Fibroblast of peridontal ligament (primary cell): Measurements from ENCODE around the gene HDAC4.
A peak's percentile ranks its signal among the peaks of the same experiment; 100 is the strongest.
"Not testable (repeated sequence)": the region's sequence is repeated elsewhere in the genome, so short reads cannot be mapped to it uniquely, and the experiment has no call there.

Experiments
- DNase-seq: peaks from one replicate; pipeline ENCODE4 v3.0.0-alpha.2; 2010; ENCODE audit errors: extremely low read depth

The HDAC4 gene

GRCh38 chr2:239188536-239188935 lies 212.3 kb downstream of the HDAC4 start:
- no peak for DNase-seq

DNA sequence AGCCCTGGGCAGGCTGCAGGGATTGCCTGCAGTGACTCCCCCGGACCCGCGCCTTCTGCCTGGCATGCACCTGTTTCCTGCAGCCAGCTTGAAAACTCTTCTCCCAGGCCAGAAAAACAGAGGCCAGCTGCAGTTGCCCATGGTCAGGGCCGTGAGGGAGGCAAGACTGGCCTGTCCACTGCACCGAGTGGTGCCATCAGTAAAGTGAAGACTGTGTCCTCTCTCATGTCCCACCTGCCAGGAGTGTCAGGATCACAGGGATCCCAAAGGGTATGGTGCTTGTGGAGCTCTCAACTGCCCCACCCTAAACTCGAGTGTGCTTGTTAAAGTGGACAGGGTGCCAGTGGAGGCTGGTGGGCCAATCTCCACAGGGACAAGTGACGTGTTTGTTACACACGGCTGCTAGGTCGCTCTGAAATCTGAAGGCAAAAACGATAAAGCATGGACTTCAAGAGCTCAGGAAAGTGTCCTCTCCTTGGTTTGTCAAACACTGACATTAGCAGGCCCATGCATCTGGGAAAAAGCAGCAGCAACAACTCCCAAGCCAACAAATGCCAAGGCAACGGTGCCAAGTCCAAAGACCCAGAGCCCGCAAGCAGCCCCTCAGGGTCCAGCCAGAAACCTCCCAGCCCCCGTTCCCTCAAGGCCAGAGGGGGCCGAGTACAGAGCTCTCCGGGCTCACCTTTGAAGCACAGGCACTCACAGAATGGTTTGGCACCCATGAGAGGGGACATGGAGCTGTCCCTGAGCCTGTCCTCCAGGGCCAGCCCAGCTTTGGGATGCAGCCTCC lies 213.2 kb downstream of the HDAC4 start:
- no peak for DNase-seq

- no peak for DNase-seq
Measured at GRCh38 chr2:239186516-239187357, 214.1 kb downstream of the HDAC4 start.

- no peak for DNase-seq
Measured at GRCh38 chr2:239184968-239185903, 215.6 kb downstream of the HDAC4 start.

- DNase-seq, result no peak
Measured at GRCh38 chr2:239184179-239184578, 216.6 kb downstream of the HDAC4 start.

- no peak for DNase-seq
Measured at GRCh38 chr2:239182981-239183791, 217.6 kb downstream of the HDAC4 start.

DNA sequence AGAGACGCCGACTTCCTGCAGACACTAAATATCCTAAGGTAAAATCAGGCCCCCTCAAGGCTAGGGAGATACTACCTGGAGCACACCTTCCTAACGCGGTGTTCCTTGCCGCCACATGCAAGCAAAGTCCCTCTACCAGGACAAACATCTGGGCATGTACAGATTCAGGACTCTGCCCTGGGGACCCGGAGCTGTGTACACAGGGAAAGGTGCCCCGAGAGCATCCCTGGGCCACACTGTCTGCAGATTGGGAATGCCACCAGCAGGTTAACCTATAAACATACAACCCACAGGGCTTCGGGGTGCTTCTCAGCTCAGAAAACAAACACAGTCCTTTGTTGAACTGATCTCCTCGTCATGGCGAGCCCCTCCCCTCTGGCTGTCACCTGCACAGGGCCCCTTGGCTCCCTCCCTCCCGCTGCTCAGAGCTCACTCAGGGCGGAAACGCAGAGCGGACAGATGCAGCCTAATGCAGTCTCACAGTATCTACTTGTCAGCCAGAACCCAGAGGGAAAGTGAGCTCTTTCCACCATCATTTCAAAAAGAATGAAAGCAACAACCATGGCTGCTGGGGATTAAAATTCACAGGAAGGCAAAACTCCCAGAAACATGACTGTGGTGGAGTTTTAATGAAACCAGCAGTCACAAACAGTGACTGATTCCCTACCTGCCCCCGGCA lies 218.8 kb downstream of the HDAC4 start:
- DNase-seq, result no peak

DNA sequence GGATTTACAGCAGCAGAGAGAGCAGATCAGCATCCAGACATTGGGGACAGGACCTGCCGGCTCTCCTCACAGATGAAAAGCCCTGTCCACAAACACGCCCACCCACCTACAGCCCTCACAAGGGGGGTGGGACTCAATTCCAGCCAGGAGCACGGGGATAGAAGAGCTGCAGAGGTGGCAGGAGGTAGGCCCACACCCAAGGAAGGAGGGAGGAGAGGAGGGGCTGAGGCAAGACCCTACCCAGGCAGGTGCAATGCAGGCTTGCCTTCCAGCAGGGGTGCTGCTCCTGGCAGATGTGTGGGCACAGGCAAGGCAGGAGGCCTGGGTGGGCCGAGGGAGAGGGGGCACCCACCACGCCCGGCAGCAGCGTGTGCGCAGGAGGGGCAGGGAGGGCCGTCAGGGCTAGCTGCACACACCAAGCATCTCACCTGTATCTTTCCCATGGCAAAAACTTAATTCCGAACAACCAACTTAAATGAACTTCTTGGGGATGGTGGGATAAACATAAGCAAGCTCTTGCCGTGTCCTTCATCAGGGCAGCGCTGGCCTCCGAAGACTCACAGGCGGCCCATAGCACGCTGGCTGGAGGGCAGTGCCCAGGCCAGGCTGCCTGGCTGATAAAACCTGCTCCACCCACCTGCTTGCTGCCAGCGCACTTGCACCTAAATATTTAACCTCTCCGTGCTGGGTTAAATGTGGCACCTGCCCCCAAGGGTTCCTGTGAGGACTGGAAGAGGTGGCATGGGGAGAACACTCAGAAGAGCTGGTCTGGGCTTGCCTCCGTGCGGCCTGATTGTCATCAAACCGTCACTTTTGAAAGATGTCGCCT lies 219.5 kb downstream of the HDAC4 start:
- DNase-seq, result no peak

- no peak for DNase-seq
Measured at GRCh38 chr2:239180526-239181073, 220.2 kb downstream of the HDAC4 start.

DNA sequence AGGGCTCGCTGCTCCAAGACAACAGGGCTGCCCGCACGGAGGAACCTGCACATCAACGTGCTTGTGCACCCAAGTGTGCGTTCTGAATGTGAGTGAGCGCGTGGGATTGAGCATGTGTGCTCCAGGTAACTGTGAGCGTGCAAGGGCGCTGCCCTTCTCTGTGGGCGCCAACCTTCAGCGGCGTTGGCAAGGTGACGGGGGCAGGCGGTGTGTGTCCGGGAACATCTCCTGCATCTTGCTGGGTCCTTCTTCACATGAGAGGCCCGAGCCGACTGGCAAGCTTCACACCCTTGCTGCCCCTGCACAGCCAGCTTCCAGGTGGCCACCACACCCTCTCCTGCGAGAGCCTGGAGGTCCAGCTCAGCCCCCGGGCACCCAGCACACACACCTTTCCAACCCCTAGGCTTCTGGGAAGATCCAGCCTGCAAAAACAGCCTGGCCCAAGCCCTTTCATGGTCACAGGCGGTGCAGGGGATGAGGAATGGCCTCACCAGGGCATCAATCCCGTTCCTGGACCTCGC lies 220.9 kb downstream of the HDAC4 start:
- DNase-seq, result no peak

DNA sequence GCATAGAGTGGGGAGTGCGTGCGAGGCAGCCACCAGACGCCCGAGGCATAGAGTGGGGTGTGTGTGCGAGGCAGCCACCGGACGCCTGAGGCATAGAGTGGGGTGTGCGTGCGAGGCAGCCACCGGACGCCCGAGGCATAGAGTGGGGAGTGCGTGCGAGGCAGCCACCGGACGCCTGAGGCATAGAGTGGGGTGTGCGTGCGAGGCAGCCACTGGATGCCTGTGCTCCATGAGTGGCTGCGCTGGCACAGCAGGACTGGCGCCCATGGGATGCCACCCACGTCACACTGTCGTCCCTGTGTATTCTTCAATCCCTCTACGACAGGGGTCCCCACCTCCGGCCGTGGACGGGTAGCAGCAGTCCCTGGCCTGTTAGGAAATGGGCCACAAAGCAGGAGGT lies 221.9 kb downstream of the HDAC4 start:
- no peak for DNase-seq

DNA sequence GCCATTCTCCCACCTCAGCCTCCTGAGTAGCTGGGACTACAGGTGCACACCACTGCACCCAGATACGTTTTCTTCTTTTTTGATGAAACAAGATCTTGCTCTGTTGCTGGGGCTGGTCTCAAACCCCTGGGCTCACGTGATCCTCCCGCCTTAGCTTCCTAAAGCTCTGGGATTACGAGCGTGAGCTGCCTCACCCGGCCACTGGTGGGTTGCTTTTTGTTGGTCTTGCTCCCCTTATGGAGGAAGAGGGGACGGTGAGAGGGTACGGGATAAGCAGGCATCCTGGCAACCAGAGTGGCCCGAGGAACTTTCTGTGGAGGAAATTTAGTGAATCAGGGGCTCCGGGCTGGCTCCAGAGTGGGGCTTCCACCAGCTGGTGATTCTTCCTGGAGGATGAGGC lies 222.3 kb downstream of the HDAC4 start:
- DNase-seq, result no peak

DNA sequence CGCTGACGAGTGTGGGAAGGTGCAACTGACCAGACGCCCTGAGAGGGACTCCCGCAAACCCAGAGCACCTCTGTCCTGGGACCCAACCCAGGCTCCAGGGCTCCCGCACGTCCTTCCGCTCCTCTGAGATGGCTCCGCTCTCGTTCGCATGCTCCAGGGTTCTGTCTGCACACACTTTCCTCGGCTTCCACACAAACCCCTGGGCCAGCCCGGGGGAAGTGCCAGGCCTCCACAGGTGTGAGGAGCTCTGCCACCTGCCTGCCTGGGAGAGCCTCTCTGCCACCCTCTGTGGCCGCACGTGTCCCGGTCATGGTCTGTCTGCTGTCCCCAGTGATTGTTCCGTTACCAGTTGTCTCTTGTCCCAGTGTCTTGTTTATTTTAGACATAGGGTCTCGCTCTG lies 222.9 kb downstream of the HDAC4 start:
- no peak for DNase-seq

GRCh38 chr2:239177325-239177724 lies 223.5 kb downstream of the HDAC4 start:
- no peak for DNase-seq

DNA sequence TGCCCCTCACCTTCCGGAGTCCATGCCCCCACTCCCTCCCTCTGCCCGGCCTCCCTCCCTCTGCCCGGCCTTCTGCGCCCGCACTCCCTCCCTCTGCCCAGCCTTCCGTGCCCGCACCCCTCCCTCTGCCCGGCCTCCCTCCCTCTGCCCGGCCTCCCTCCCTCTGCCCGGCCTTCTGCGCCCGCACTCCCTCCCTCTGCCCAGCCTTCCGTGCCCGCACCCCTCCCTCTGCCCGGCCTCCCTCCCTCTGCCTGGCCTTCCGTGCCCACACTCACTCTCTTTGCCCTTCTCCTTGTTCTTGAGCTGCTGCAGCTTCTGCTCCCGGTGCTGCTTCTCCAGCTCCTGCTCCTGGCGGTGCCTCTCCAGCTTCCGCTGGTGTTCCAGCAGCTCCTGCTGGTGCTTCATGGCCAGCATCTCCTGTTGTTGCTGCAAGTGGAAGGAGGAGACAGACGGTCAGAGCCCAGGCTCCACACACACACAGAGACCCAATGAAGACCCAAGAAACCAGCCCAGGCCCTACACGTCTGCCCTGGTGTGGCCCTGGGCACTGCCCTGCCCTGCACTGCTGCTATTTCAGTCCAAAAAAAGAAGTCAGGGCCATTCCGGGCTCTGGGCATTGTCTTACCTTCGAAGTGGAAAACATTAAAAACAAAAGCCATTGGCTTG lies 224.5 kb downstream of the HDAC4 start:
- DNase-seq, result not testable (repeated sequence)

DNA sequence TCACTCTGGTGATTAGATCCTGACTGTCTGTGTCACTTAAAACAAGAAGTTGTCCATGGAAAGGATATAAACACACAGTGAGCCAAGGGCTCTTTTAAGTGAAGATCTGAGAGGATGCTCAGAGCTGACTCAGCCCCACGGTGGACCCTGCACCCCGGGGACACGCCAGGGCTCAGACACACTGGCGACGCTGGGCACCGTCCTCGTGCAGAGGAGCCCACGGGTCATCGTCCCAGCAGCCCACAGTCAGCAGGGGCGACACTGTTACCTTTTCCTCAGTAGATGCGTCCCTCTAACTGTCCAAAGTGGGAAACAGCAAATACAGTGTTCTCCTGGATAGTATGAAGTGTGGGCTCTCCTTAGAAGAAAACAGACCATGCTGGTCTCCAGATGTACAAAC lies 225.6 kb downstream of the HDAC4 start:
- DNase-seq, result no peak

DNA sequence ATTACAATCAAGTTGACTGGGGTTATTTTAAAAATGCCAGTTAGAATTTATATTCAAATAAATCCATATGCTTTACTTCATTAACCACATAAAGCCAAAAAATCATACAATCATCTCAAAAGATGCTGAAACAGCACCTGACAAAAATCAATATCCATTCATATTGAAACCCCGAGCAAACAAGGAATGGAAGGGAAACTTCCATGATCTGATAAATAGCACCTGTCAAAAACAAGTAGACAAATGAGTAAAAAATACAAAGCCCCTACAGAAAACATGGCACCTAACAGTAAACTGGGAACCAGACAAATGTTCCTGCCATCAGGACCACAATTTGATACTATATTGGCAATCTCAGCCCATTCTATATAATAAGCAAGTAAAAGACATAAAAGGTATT lies 227.5 kb downstream of the HDAC4 start:
- DNase-seq, result no peak

GRCh38 chr2:239171643-239172042 lies 229.2 kb downstream of the HDAC4 start:
- DNase-seq, result peak; percentile 2
